HEK293T (cell line): ENCODE measurements around the gene TRERF1.

Experiments
- CTCF ChIA-PET: fragments of 350-600 bp; formaldehyde crosslinking; extraction: SDS; loops from one replicate; lab custom pipeline; 2021; ENCODE audit warnings: antibody characterized with exemption, inconsistent platforms; lab: Yijun Ruan, JAX
- POLR2A ChIA-PET: fragments of 350-600 bp; formaldehyde crosslinking; extraction: SDS; loops from one replicate; lab custom pipeline; 2020; ENCODE audit warnings: antibody characterized with exemption, inconsistent platforms; lab: Yijun Ruan, JAX
- DNase-seq: peaks from one replicate; pipeline ENCODE4 v3.0.0; 2012; ENCODE audit warnings: mixed read lengths; ENCODE audit errors: extremely low spot score
- ARNT ChIP-seq: fragments of 450-650 bp; IDR thresholded peaks from 2 replicates; pipeline ENCODE4 v1.6.1; 2017; ENCODE audit warnings: mild to moderate bottlenecking
- BHLHE40 ChIP-seq: fragments of 450-650 bp; IDR thresholded peaks from 2 replicates; pipeline ENCODE4 v1.6.1; 2016; ENCODE audit warnings: mild to moderate bottlenecking, moderate library complexity, borderline replicate concordance
- CTBP1 ChIP-seq: fragments of 450-650 bp; IDR thresholded peaks from 2 replicates; pipeline ENCODE4 v1.6.1; 2016; ENCODE audit warnings: borderline replicate concordance
- ELF4 ChIP-seq: fragments of 450-650 bp; IDR thresholded peaks from 2 replicates; pipeline ENCODE4 v1.6.1; 2017; ENCODE audit warnings: antibody characterized with exemption
- FOXA1 ChIP-seq: fragments of 450-650 bp; IDR thresholded peaks from 2 replicates; pipeline ENCODE4 v1.6.1; 2016; ENCODE audit warnings: mild to moderate bottlenecking
- FOXK2 ChIP-seq: fragments of 450-650 bp; IDR thresholded peaks from 2 replicates; pipeline ENCODE4 v1.6.1; 2016; ENCODE audit warnings: mild to moderate bottlenecking
- FOXM1 ChIP-seq: fragments of 450-650 bp; IDR thresholded peaks from 2 replicates; pipeline ENCODE4 v1.6.1; 2017; ENCODE audit warnings: mild to moderate bottlenecking, borderline replicate concordance
- HDGF ChIP-seq: fragments of 450-650 bp; IDR thresholded peaks from 2 replicates; pipeline ENCODE4 v1.6.1; 2017; ENCODE audit warnings: antibody characterized with exemption, borderline replicate concordance
- L3MBTL2 ChIP-seq: fragments of 450-650 bp; conservative IDR thresholded peaks from 2 replicates; pipeline ENCODE4 v1.6.1; 2016; ENCODE audit warnings: mild to moderate bottlenecking
- LEF1 ChIP-seq: fragments of 450-650 bp; IDR thresholded peaks from 2 replicates; pipeline ENCODE4 v1.6.1; 2017; ENCODE audit warnings: mild to moderate bottlenecking, borderline replicate concordance
- NFRKB ChIP-seq: fragments of 450-650 bp; IDR thresholded peaks from 2 replicates; pipeline ENCODE4 v1.6.1; 2016; ENCODE audit warnings: mild to moderate bottlenecking, moderate library complexity
- SP1 ChIP-seq: fragments of 450-650 bp; IDR thresholded peaks from 2 replicates; pipeline ENCODE4 v1.6.1; 2017
- SUZ12 ChIP-seq: fragments of 450-650 bp; IDR thresholded peaks from 2 replicates; pipeline ENCODE4 v1.6.1; 2016; ENCODE audit warnings: mild to moderate bottlenecking
- TARDBP ChIP-seq: fragments of 450-650 bp; IDR thresholded peaks from 2 replicates; pipeline ENCODE4 v1.6.1; 2016
- ZNF384 ChIP-seq: fragments of 450-650 bp; IDR thresholded peaks from 2 replicates; pipeline ENCODE4 v1.6.1; 2016
- TF ChIP-seq, protein P1 (sequence below): fragments of 450-650 bp; IDR thresholded peaks from 2 replicates; pipeline ENCODE4 v1.6.1; 2016

TRERF1 gene

DNA sequence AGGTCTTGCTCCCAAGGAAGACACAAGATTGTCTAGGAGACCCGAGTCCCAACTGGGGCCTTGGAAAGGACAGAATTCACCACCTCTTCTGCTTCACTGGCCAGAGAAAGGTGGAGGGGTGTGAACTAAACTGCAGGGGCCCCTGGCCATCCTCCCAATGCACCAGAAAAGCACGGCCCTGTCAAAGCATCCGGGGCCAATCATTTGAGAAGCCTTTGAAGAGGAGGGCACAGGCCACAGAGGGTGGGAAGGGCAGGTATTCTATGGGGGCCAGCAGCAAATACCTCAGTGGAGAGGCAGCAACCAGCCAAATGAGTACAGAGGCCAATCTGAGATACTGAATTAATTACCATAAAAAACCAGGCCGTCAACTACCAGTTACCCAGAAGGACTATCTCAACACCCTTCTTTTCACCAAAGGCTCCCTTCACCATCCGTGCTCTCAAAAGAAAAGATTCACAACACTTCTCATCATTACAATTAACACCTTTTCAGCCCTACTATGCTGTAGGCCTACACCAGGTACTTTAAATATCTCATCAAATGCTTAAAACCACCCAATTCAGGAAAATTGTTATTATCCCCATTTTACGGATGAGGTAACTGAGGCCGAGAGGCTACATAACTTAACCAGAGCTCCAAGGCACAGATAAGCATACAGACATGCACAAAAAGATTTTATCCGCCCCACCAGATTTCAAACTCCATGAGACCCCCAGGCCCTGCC is 50.7 kb downstream of the TRERF1 start:
- CTCF ChIA-PET, result no interaction called here
- POLR2A ChIA-PET, result no interaction called here
- no peak for TF ChIP-seq FOXA1
- no peak for TF ChIP-seq CTBP1
- no peak for TF ChIP-seq TARDBP
- no peak for TF ChIP-seq BHLHE40

DNA sequence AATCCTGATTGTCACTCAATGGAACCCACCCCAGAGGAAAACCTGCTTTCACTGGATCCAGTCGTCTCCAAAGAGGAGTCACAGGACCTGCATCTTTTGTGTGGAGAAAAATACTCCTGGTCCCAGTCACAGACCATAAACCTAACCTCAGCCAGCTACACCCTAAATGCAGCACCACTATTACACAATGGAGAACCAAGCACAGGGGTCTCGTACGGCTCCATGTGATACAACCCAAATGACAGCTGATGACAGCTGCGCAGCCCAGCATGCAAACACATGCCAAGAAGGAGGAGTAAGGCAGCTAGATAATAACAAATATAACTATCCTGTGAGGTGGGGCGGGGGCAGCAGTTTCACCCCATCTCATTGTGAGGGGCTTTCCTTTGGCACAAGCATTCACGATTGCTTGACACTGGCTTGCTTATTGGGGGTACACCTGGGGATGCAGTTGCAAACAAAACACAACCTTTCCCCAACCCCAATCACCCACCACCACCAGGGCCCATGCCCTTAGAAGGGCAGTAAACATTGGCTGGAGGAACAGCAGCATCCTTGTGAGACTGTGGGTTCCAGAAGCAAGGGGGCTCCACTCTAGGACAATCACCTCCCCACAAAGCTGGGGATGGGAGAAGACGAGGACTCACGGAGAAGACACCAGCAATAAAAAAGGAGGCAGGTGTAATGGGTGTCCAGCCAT is 51.5 kb downstream of the TRERF1 start:
- ChIA-PET POLR2A (no interaction called here), CTCF (interaction anchor here (1.0 kb wide), 1 partner anchor 11 kb away, joined by 3 read pairs; no protein-coding TSS in a partner anchor)
- no peak for DNase-seq
- no peak for TF ChIP-seq NFRKB
- no peak for TF ChIP-seq CTBP1
- no peak for TF ChIP-seq SUZ12
- TF ChIP-seq ARNT, result no peak
- no peak for TF ChIP-seq FOXM1
- no peak for TF ChIP-seq ELF4
- TF ChIP-seq BHLHE40, result no peak
- no peak for TF ChIP-seq FOXA1
- TF ChIP-seq ZNF384, result no peak
- TF ChIP-seq, protein P1, sequence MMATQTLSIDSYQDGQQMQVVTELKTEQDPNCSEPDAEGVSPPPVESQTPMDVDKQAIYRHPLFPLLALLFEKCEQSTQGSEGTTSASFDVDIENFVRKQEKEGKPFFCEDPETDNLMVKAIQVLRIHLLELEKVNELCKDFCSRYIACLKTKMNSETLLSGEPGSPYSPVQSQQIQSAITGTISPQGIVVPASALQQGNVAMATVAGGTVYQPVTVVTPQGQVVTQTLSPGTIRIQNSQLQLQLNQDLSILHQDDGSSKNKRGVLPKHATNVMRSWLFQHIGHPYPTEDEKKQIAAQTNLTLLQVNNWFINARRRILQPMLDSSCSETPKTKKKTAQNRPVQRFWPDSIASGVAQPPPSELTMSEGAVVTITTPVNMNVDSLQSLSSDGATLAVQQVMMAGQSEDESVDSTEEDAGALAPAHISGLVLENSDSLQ, result no peak
- no peak for TF ChIP-seq TARDBP
- no peak for TF ChIP-seq L3MBTL2
- no peak for TF ChIP-seq LEF1
- no peak for TF ChIP-seq HDGF
- no peak for TF ChIP-seq FOXK2

More for the DNA sequence above, 50.7 kb downstream of the TRERF1 start:
- no peak for DNase-seq

DNA sequence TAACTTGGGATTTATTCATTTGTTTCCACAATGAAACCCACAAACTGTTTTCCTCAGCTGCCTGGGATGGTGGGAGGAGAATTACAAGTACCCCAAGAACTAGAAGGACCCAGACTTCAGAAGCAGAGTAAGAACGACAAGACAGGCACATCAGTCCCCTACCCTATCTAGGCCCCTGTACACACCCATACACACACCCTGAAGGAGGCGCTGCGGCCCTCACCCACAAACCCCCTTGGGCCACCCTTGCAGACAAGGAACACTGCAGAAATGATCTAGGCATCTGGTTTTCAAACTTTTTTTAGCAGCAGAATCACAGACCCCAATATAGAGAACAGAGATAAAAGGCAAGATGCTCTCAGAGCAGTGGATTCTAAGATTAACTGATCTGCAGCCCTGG is 55.0 kb downstream of the TRERF1 start:
- CTCF ChIA-PET, result no interaction called here
- TF ChIP-seq L3MBTL2 (no peak), BHLHE40 (no peak), LEF1 (no peak), FOXM1 (no peak), HDGF (no peak), FOXA1 (no peak), TARDBP (no peak), SP1 (no peak), SUZ12 (no peak), ARNT (no peak), ELF4 (no peak), CTBP1 (no peak), NFRKB (no peak), FOXK2 (no peak), ZNF384 (no peak)
- TF ChIP-seq, protein P1, result no peak
- POLR2A ChIA-PET, result no interaction called here
- no peak for DNase-seq

DNA sequence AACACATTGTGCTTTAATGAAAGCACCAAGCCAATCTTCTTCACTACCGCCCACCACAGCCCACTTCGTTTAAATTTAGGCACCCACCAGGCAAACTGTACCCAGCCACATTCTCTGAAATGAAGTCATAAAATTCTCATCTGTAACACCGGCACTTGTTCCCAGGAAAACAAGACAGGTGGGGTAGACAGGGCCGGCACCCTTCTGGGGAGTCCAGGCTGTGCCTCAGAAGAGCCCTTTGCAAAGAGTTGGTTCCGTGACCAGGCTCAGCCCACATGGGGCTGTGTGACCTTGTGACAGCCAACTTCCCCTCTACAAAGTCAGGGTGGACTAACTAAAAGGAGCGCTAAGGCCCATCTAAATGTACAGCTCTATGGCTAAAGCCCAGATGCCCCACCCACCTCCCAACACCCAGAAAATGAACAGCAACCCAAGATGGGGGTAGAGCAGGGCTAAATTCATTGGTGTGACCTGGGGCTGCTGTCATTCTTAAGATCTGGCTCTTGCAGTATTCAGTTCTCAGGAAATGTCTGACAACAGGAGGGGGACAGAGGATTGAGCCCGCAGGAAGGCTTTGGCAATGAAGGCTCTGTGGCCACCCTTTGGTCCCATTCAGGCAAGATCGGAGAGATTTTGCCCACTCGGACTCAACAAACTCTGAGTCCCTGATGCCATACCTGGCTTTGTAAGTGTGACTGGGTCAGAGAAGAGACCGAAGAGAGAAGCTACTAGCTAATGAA is 56.7 kb downstream of the TRERF1 start:
- POLR2A ChIA-PET, result no interaction called here
- TF ChIP-seq CTBP1, result no peak
- TF ChIP-seq L3MBTL2, result no peak
- TF ChIP-seq ELF4, result no peak
- no peak for TF ChIP-seq NFRKB
- TF ChIP-seq, protein P1, result no peak
- no peak for TF ChIP-seq FOXK2
- TF ChIP-seq ARNT, result no peak
- TF ChIP-seq BHLHE40, result no peak
- TF ChIP-seq HDGF, result no peak
- TF ChIP-seq SUZ12, result no peak
- TF ChIP-seq TARDBP, result no peak
- no peak for TF ChIP-seq LEF1
- no peak for TF ChIP-seq ZNF384
- TF ChIP-seq SP1, result no peak
- TF ChIP-seq FOXA1, result no peak
- no peak for TF ChIP-seq FOXM1
- CTCF ChIA-PET, result no interaction called here

DNA sequence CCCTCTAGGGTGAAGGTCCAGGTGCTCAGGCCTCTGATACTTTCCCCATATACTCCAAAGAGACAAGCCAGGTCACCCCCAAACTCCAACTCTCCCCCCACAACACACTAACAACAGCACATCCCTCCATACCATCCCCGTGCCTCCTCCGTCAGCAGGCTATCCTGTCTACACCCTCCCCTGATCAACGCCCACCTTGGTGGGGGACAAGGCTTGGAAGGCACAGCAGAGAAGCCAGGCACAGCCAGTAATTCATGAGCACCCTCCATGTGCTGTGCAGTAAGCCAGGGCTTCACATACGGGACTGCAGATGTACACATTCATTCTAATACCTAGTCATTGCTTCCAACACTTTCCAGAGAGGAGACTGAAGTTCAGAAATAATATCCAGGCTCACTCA is 57.6 kb downstream of the TRERF1 start:
- POLR2A ChIA-PET, result no interaction called here
- DNase-seq, result no peak
- CTCF ChIA-PET, result no interaction called here
- TF ChIP-seq FOXK2, result no peak

More for the DNA sequence above, 56.7 kb downstream of the TRERF1 start:
- no peak for DNase-seq

DNA sequence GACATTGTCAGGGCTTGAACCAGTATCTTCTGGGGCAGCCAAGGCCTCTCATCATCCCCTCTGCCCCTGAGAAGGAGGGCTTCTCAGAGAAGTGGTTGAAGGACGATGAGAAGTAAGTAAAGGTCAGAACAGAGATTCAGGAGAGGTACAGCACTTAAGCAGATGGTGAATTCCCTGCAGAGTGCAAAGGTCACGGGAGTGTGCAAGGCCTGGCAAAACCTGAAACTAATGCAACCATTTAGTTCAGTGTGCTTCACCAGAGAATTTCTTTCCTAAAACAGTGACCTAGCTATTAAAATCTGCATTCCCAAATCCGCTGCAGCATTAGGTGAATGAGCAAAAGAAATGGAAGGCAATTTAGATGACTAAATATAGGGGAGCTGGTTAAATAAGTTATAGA is 58.4 kb downstream of the TRERF1 start:
- POLR2A ChIA-PET, result no interaction called here
- CTCF ChIA-PET, result no interaction called here
- TF ChIP-seq ARNT, result no peak
- no peak for TF ChIP-seq FOXA1
- no peak for TF ChIP-seq NFRKB
- no peak for TF ChIP-seq FOXK2
- TF ChIP-seq SP1, result no peak
- no peak for TF ChIP-seq LEF1
- TF ChIP-seq, protein P1, result no peak
- TF ChIP-seq L3MBTL2, result no peak
- TF ChIP-seq FOXM1, result no peak
- DNase-seq, result no peak
